A673 (cell line): ENCODE data around the gene PEX5L. TPM values are rescaled to one million over a fixed set of nuclear protein-coding genes. Genes with fewer than 3 reads are reported as not detected.

Experiments
- BruUV-seq: library from RNA; stranded (reverse); fragments of 400-500 nt; replicated peaks from 2 replicates; lab custom pipeline; 2021; lab: Mats Ljungman, UMichigan
- CTCF ChIA-PET: fragments of 300-600 bp; sonication (Branson Sonifier 250); formaldehyde crosslinking; loops from one replicate; lab custom pipeline; 2022; ENCODE audit warnings: antibody characterized with exemption; lab: Charles Lee
- POLR2A ChIA-PET: fragments of 300-600 bp; sonication (Branson Sonifier 250); formaldehyde crosslinking; loops from one replicate; lab custom pipeline; 2022; ENCODE audit warnings: antibody characterized with exemption; ENCODE audit not compliant: low non-redundant PET; lab: Charles Lee
- DNase-seq: peaks from one replicate; pipeline ENCODE4 v3.0.0-alpha.2; 2015; ENCODE audit warnings: low spot score
- H3K27ac ChIP-seq: fragments of 200-600 bp; sonication (generic); 2 replicates; pipeline ENCODE4 v1.5.1; 2016; ENCODE audit warnings: mixed run types, low read depth, mild to moderate bottlenecking, mixed read lengths, antibody characterized with exemption, low read length; ENCODE audit not compliant: poor library complexity, severe bottlenecking
- H3K27me3 ChIP-seq: fragments of 200-600 bp; sonication (generic); replicated peaks from 2 replicates; pipeline ENCODE4 v1.6.1; 2017; ENCODE audit warnings: mixed run types, low read depth, mild to moderate bottlenecking, mixed read lengths, antibody characterized with exemption, low read length; ENCODE audit not compliant: insufficient read depth, poor library complexity
- H3K36me3 ChIP-seq: fragments of 200-600 bp; sonication (generic); 2 replicates; pipeline ENCODE4 v1.6.1; 2016; ENCODE audit warnings: mixed run types, mild to moderate bottlenecking, mixed read lengths, antibody characterized with exemption, low read length; ENCODE audit not compliant: insufficient read depth, poor library complexity, severe bottlenecking
- H3K4me1 ChIP-seq: fragments of 200-600 bp; sonication (generic); 2 replicates; pipeline ENCODE4 v1.6.1; 2017; ENCODE audit warnings: mixed run types, mild to moderate bottlenecking, mixed read lengths, antibody characterized with exemption, low read length; ENCODE audit not compliant: insufficient read depth, poor library complexity, severe bottlenecking
- H3K4me3 ChIP-seq: fragments of 200-600 bp; sonication (generic); 2 replicates; pipeline ENCODE4 v1.5.1; 2016; ENCODE audit warnings: low read depth, mixed run types, mild to moderate bottlenecking, mixed read lengths, low read length; ENCODE audit not compliant: poor library complexity, severe bottlenecking
- H3K9me3 ChIP-seq: fragments of 200-600 bp; sonication (generic); 2 replicates; pipeline ENCODE4 v1.6.1; 2016; ENCODE audit warnings: mixed run types, low read depth, mild to moderate bottlenecking, mixed read lengths, antibody characterized with exemption, low read length; ENCODE audit not compliant: poor library complexity, severe bottlenecking
- EZH2 ChIP-seq: fragments of 200-600 bp; sonication (generic); IDR thresholded peaks from 2 replicates; pipeline ENCODE4 v1.6.1; 2017; ENCODE audit warnings: borderline replicate concordance, low read depth, mild to moderate bottlenecking, mixed read lengths, antibody characterized with exemption, low read length; ENCODE audit not compliant: poor library complexity, severe bottlenecking
- intact Hi-C: fragments of 100-400 bp; cut with micrococcal nuclease; formaldehyde crosslinking; loops from one replicate; pipeline ENCODE4 v1.10.0; 2022; ENCODE audit not compliant: unreplicated experiment
- total RNA-seq: library from RNA; stranded (reverse); gene quantifications from 2 replicates; pipeline ENCODE4 v1.2.3, GENCODE V29; 2021
- TF ChIP-seq, protein P1 (sequence below): fragments of 300-800, 200-600 bp; sonication (generic); conservative IDR thresholded peaks from 2 replicates; pipeline ENCODE4 v1.5.1; 2017; ENCODE audit warnings: low read depth, mild to moderate bottlenecking, antibody characterized with exemption, low read length, moderate library complexity, mixed read lengths

The PEX5L gene
- total RNA-seq, 1 experiment from 2014 or later, result not detected

DNA sequence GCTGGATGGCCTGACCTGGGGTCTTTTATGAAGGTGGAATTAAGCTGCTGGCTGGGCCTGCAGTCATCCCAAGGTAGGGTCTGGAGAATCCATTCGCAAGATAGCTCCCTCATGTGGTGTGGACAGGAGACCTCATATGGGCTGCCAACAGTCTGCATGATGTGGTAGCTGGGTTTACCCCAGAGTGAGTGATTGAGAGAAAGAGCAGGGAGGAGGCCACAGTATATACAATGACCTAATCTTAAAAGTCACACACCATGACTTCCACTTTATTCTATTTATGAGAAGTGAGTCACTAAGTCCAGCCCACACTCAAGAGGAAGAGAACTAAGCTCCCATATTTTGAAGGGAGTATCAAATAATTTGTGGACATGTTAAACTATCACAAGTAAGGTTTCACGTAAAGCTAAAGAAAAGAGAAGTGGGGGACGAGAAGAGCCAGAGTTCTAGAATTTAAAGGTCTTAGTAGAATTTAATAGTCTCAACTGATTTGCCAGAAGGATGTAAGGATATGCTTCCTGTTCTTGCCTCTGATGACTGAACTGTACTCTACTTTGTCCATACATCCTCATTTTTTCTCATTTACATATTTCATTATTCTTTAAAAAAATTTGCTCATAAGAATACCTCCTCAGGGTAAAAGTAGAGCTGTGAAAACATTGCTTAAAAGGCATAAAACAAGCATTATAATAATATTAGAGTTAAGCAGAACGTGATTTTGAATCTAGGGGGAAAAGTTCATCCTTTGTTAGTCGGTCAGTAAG lies 184.4 kb downstream of the PEX5L start:
- no peak for TF ChIP-seq EZH2
- TF ChIP-seq, protein P1, sequence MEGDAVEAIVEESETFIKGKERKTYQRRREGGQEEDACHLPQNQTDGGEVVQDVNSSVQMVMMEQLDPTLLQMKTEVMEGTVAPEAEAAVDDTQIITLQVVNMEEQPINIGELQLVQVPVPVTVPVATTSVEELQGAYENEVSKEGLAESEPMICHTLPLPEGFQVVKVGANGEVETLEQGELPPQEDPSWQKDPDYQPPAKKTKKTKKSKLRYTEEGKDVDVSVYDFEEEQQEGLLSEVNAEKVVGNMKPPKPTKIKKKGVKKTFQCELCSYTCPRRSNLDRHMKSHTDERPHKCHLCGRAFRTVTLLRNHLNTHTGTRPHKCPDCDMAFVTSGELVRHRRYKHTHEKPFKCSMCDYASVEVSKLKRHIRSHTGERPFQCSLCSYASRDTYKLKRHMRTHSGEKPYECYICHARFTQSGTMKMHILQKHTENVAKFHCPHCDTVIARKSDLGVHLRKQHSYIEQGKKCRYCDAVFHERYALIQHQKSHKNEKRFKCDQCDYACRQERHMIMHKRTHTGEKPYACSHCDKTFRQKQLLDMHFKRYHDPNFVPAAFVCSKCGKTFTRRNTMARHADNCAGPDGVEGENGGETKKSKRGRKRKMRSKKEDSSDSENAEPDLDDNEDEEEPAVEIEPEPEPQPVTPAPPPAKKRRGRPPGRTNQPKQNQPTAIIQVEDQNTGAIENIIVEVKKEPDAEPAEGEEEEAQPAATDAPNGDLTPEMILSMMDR, result peak; percentile 44
- no peaks in the 10 kb centered on the region for H3K9me3 ChIP-seq
- intact Hi-C loops, result no loop called here
- peak; percentile 29 for DNase-seq
- H3K4me1 ChIP-seq, result no peaks in the 10 kb centered on the region
- CTCF ChIA-PET, result interaction anchor here (1.1 to 1.2 kb wide), 2 partner anchors 41 to 84 kb away, joined by 3 read pairs; no protein-coding TSS in a partner anchor
- POLR2A ChIA-PET, result no interaction called here
- no peak overlapping the region for H3K27ac ChIP-seq
- H3K27me3 ChIP-seq, result no peaks in the 10 kb centered on the region
- H3K36me3 ChIP-seq, result no peaks in the 10 kb centered on the region
- no peak overlapping the region for H3K4me3 ChIP-seq
- BruUV-seq, result no TSS peak

DNA sequence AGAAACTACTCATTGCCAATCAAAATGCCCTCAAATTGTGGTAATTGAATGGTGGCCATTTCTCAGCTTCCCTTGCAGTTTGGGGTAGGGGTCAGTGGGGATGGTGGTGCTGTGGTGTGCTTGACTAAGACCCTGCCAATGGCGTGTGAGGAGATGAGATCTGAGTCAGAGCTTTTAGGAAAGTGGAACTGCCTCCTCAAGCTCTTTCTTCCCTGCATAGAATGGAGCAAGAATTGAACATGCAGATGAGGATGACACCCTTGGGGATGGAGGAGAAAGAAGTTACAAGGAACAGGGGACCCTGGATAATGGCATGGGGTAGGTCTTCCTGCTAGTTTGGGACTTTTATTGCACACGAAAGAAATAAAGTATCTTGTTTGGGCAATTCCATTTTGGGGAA lies 188.0 kb downstream of the PEX5L start:
- Histone ChIP-seq H3K4me1 (no peaks in the 10 kb centered on the region), H3K36me3 (no peaks in the 10 kb centered on the region), H3K27me3 (no peaks in the 10 kb centered on the region), H3K27ac (no peak overlapping the region), H3K9me3 (no peaks in the 10 kb centered on the region), H3K4me3 (no peak overlapping the region)
- DNase-seq, result no peak
- no TSS peak for BruUV-seq
- no peak for TF ChIP-seq EZH2
- TF ChIP-seq, protein P1, result no peak
- CTCF ChIA-PET, result no interaction called here
- POLR2A ChIA-PET, result no interaction called here
- intact Hi-C loops, result no loop called here

DNA sequence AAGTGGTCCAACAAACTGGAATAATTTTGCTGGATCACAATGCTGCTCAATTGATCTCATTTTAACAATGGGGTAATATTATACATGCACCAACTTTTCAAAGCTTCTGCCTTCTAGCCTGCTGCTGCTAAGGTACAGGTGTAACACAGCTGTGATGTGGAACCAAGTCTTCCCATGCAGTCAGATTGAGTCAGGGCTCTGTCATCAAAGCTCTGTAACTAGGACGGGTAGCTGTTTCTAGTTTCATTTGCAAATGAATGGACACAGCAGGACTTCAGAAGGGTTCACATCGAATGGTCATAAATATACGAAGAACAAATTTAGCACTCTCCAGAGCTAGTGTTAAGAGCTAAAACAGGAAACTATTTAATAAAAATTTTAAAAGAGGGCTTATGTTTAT lies 194.7 kb downstream of the PEX5L start:
- Histone ChIP-seq H3K36me3 (no peaks in the 10 kb centered on the region), H3K4me3 (no peak overlapping the region), H3K27ac (no peak overlapping the region), H3K9me3 (no peaks in the 10 kb centered on the region), H3K4me1 (peaks cover 4% of the 10 kb centered on the region), H3K27me3 (no peaks in the 10 kb centered on the region)
- no TSS peak for BruUV-seq
- no peak for TF ChIP-seq EZH2
- TF ChIP-seq, protein P1, result no peak
- ChIA-PET POLR2A (no interaction called here), CTCF (no interaction called here)
- no peak for DNase-seq
- intact Hi-C loops, result no loop called here
